H9 (cell line): ENCODE data around the gene KDM5B. TPM values are rescaled to one million over a fixed set of nuclear protein-coding genes. Genes with fewer than 3 reads are reported as not detected.

Source experiments
- DNase-seq: peaks from one replicate; pipeline ENCODE4 v3.0.0-alpha.2; 2017
- H2AFZ ChIP-seq: one replicate; pipeline ENCODE4 v1.6.1; 2013; ENCODE audit warnings: mild to moderate bottlenecking, low read length, control low read depth, moderate library complexity
- H2AK5ac ChIP-seq: 2 replicates; pipeline ENCODE4 v1.6.1; 2013; ENCODE audit warnings: low read length, control low read depth, mixed read lengths; ENCODE audit not compliant: insufficient read length
- H2BK120ac ChIP-seq: one replicate; pipeline ENCODE4 v1.6.1; 2013; ENCODE audit warnings: low read depth, mild to moderate bottlenecking, low read length, control low read depth, inconsistent platforms; ENCODE audit not compliant: poor library complexity, severe bottlenecking
- H2BK12ac ChIP-seq: 2 replicates; pipeline ENCODE4 v1.6.1; 2013; ENCODE audit warnings: low read length, control low read depth, mixed read lengths, low read depth; ENCODE audit not compliant: insufficient read length
- H2BK15ac ChIP-seq: 2 replicates; pipeline ENCODE4 v1.6.1; 2013; ENCODE audit warnings: low read depth, low read length, control low read depth
- H2BK20ac ChIP-seq: one replicate; pipeline ENCODE4 v1.6.1; 2013; ENCODE audit warnings: low read depth, mild to moderate bottlenecking, low read length, control low read depth, inconsistent platforms; ENCODE audit not compliant: poor library complexity, severe bottlenecking
- H2BK5ac ChIP-seq: 2 replicates; pipeline ENCODE4 v1.6.1; 2013; ENCODE audit warnings: low read length, control low read depth, mixed read lengths; ENCODE audit not compliant: insufficient read length
- H3K14ac ChIP-seq: 2 replicates; pipeline ENCODE4 v1.6.1; 2013; ENCODE audit warnings: low read length, control low read depth; ENCODE audit not compliant: insufficient read depth
- H3K18ac ChIP-seq: 2 replicates; pipeline ENCODE4 v1.6.1; 2013; ENCODE audit warnings: low read depth, mild to moderate bottlenecking, mixed read lengths, low read length, control low read depth; ENCODE audit not compliant: insufficient read length
- H3K23ac ChIP-seq: 2 replicates; pipeline ENCODE4 v1.6.1; 2013; ENCODE audit warnings: low read length, control low read depth, mixed read lengths, low read depth; ENCODE audit not compliant: insufficient read length
- H3K23me2 ChIP-seq: 2 replicates; pipeline ENCODE4 v1.6.1; 2013; ENCODE audit warnings: low read depth, mild to moderate bottlenecking, mixed read lengths, low read length, control low read depth; ENCODE audit not compliant: insufficient read length, poor library complexity, severe bottlenecking
- H3K27ac ChIP-seq: 2 replicates; pipeline ENCODE4 v1.5.1; 2013; ENCODE audit warnings: low read length, control low read depth, mixed read lengths, low read depth; ENCODE audit not compliant: insufficient read length
- H3K27me3 ChIP-seq: 2 replicates; pipeline ENCODE4 v1.6.1; 2013; ENCODE audit warnings: low read length, control low read depth, inconsistent platforms; ENCODE audit not compliant: insufficient read depth
- H3K4ac ChIP-seq: 2 replicates; pipeline ENCODE4 v1.6.1; 2013; ENCODE audit warnings: low read depth, mild to moderate bottlenecking, control low read depth, inconsistent platforms, low read length, moderate library complexity
- H3K4me1 ChIP-seq: 2 replicates; pipeline ENCODE4 v1.6.1; 2013; ENCODE audit warnings: low read length, control low read depth, inconsistent platforms; ENCODE audit not compliant: insufficient read depth
- H3K4me2 ChIP-seq: 2 replicates; pipeline ENCODE4 v1.6.1; 2013; ENCODE audit warnings: low read length, control low read depth, mixed read lengths; ENCODE audit not compliant: insufficient read length, insufficient read depth
- H3K56ac ChIP-seq: 2 replicates; pipeline ENCODE4 v1.6.1; 2013; ENCODE audit warnings: low read depth, mild to moderate bottlenecking, mixed read lengths, low read length, control low read depth; ENCODE audit not compliant: insufficient read length
- H3K79me1 ChIP-seq: 2 replicates; pipeline ENCODE4 v1.6.1; 2013; ENCODE audit warnings: low read depth, mild to moderate bottlenecking, moderate library complexity, low read length, control low read depth, inconsistent platforms; ENCODE audit not compliant: insufficient read depth, poor library complexity, severe bottlenecking
- H3K79me2 ChIP-seq: 2 replicates; pipeline ENCODE4 v1.6.1; 2013; ENCODE audit warnings: low read length, control low read depth, inconsistent platforms; ENCODE audit not compliant: insufficient read depth
- H3K9ac ChIP-seq: 2 replicates; pipeline ENCODE4 v1.6.1; 2013; ENCODE audit warnings: low read length, control low read depth, mixed read lengths; ENCODE audit not compliant: insufficient read length; ENCODE audit errors: extremely low read depth
- H3K9me3 ChIP-seq: one replicate; pipeline ENCODE4 v1.6.1; 2013; ENCODE audit warnings: low read depth, low read length, inconsistent platforms; ENCODE audit not compliant: control insufficient read depth
- H3T11ph ChIP-seq: one replicate; pipeline ENCODE4 v1.6.1; 2013; ENCODE audit warnings: mild to moderate bottlenecking, low read length, control low read depth, inconsistent platforms
- H4K20me1 ChIP-seq: one replicate; pipeline ENCODE4 v1.6.1; 2013; ENCODE audit not compliant: control insufficient read depth, insufficient read length, insufficient read depth
- H4K5ac ChIP-seq: 2 replicates; pipeline ENCODE4 v1.6.1; 2013; ENCODE audit warnings: low read depth, mild to moderate bottlenecking, mixed read lengths, low read length, control low read depth; ENCODE audit not compliant: insufficient read length
- H4K8ac ChIP-seq: replicated peaks from 2 replicates; pipeline ENCODE4 v1.6.1; 2013; ENCODE audit warnings: low read length, control low read depth, mixed read lengths, low read depth; ENCODE audit not compliant: insufficient read length
- H4K91ac ChIP-seq: 2 replicates; pipeline ENCODE4 v1.6.1; 2013; ENCODE audit warnings: low read depth, mild to moderate bottlenecking, moderate library complexity, mixed read lengths, low read length, control low read depth; ENCODE audit not compliant: insufficient read length
- H3K27ac Mint-ChIP-seq, 3 experiments: 2 replicates in 2 of 3; 3 replicates in 1 of 3; pipeline ENCODE4 v1.8.0; 2020 to 2021; ENCODE audit warnings: mixed read lengths in 3 of 3, mild to moderate bottlenecking in 1 of 3, moderate library complexity in 1 of 3
- H3K27me3 Mint-ChIP-seq: 2 replicates; pipeline ENCODE4 v1.8.0; 2021; ENCODE audit warnings: low read depth, mild to moderate bottlenecking, moderate library complexity, mixed read lengths
- H3K36me3 Mint-ChIP-seq, 3 experiments: 2 replicates in 2 of 3; 3 replicates in 1 of 3; pipeline ENCODE4 v1.8.0; 2020 to 2021; ENCODE audit warnings: low read depth in 3 of 3, mixed read lengths in 3 of 3; ENCODE audit not compliant: insufficient read depth in 1 of 3
- H3K4me1 Mint-ChIP-seq, 2 experiments: 2 replicates each; pipeline ENCODE4 v1.8.0; 2020; ENCODE audit warnings: mixed read lengths in 2 of 2
- H3K4me3 Mint-ChIP-seq, 2 experiments: 2 replicates in 1 of 2; 3 replicates in 1 of 2; pipeline ENCODE4 v1.8.0; 2020 to 2021; ENCODE audit warnings: mild to moderate bottlenecking in 2 of 2, mixed read lengths in 2 of 2, moderate library complexity in 1 of 2
- H3K9me3 Mint-ChIP-seq, 2 experiments: 2 replicates in 1 of 2; 3 replicates in 1 of 2; pipeline ENCODE4 v1.8.0; 2020; ENCODE audit warnings: mild to moderate bottlenecking in 2 of 2, mixed read lengths in 2 of 2, moderate library complexity in 1 of 2
- WGBS: extraction: QIAGEN DNeasy Blood & Tissue Kit; methylation state at CpG from one replicate; pipeline ENCODE4 v1.1.7; 2013; ENCODE audit warnings: missing lambda C conversion rate, low lambda C conversion rate, mixed read lengths; ENCODE audit not compliant: insufficient read length; ENCODE audit errors: extremely low coverage; 5-methylcytosine and 5-hydroxymethylcytosine counted together
- total RNA-seq: library from RNA; stranded (reverse); gene quantifications from 2 replicates; pipeline ENCODE4 v1.2.1, GENCODE V29; 2021
- TF ChIP-seq, protein P1 (sequence below): fragments of 200-600 bp; sonication (generic); conservative IDR thresholded peaks from 3 replicates; pipeline ENCODE4 v1.8.0; 2021; ENCODE audit warnings: antibody characterized with exemption, mild to moderate bottlenecking

Gene KDM5B
- total RNA-seq, 1 experiment from 2014 or later, result 210 TPM

DNA sequence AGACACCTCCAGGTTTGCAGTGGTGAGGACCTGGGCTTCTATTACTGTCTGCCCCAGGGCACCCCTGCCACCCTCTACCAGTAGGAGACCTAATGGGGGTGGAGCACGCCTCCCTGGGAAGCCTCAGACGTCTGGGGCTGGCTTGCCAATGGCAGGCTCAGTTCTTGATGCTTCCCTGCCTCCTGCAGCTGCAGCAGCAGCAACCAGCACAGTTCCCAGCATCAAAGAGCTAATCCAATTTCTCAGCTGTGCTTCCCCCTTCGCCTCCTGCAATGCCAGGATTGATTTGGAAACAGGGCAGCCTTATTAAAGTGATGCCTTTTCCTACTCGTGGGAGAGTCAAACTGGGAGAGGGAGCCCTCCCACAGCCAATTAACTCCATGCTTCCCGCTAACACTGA is 106.1 kb downstream of the KDM5B start:
- TF ChIP-seq, protein P1, sequence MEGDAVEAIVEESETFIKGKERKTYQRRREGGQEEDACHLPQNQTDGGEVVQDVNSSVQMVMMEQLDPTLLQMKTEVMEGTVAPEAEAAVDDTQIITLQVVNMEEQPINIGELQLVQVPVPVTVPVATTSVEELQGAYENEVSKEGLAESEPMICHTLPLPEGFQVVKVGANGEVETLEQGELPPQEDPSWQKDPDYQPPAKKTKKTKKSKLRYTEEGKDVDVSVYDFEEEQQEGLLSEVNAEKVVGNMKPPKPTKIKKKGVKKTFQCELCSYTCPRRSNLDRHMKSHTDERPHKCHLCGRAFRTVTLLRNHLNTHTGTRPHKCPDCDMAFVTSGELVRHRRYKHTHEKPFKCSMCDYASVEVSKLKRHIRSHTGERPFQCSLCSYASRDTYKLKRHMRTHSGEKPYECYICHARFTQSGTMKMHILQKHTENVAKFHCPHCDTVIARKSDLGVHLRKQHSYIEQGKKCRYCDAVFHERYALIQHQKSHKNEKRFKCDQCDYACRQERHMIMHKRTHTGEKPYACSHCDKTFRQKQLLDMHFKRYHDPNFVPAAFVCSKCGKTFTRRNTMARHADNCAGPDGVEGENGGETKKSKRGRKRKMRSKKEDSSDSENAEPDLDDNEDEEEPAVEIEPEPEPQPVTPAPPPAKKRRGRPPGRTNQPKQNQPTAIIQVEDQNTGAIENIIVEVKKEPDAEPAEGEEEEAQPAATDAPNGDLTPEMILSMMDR, result no peak
- H4K8ac ChIP-seq, result no peak overlapping the region
- H3K9me3 Mint-ChIP-seq, result no peaks in the 10 kb centered on the region
- no peak overlapping the region for H4K91ac ChIP-seq
- WGBS, result no CpG with 5 or more reads among the region's 5 CpGs
- H3K56ac ChIP-seq, result no peak overlapping the region
- no peak overlapping the region for H3T11ph ChIP-seq
- no peak overlapping the region for H2AK5ac ChIP-seq
- H4K20me1 ChIP-seq, result no peaks in the 10 kb centered on the region
- DNase-seq, result no peak
- H3K18ac ChIP-seq, result no peak overlapping the region
- no peak overlapping the region for H2AFZ ChIP-seq
- no peak overlapping the region for H3K4me2 ChIP-seq
- no peaks in the 10 kb centered on the region for H3K4me1 ChIP-seq
- no peaks in the 10 kb centered on the region; a peak in 2 of 7 replicates for H3K36me3 Mint-ChIP-seq
- H3K79me2 ChIP-seq, result no peaks in the 10 kb centered on the region
- no peaks in the 10 kb centered on the region for H3K79me1 ChIP-seq
- H3K27ac Mint-ChIP-seq, result no peak overlapping the region; a peak in 1 of 7 replicates
- H2BK20ac ChIP-seq, result no peak overlapping the region
- H3K27ac ChIP-seq, result no peak overlapping the region
- no peak overlapping the region for H3K4ac ChIP-seq
- no peak overlapping the region for H2BK120ac ChIP-seq
- no peaks in the 10 kb centered on the region for H3K9me3 ChIP-seq
- no peak overlapping the region for H3K23ac ChIP-seq
- H3K9ac ChIP-seq, result no peak overlapping the region
- H3K27me3 ChIP-seq, result no peaks in the 10 kb centered on the region
- no peak overlapping the region for H2BK15ac ChIP-seq
- H3K4me1 Mint-ChIP-seq, result peaks cover 7 to 38% of the 10 kb centered on the region in 2 experiments; a peak in 3 of 4 replicates
- no peak overlapping the region for H2BK12ac ChIP-seq
- no peak overlapping the region for H4K5ac ChIP-seq
- no peaks in the 10 kb centered on the region for H3K23me2 ChIP-seq
- H2BK5ac ChIP-seq, result no peak overlapping the region
- H3K4me3 Mint-ChIP-seq, result no peak overlapping the region
- no peak overlapping the region for H3K14ac ChIP-seq
- H3K27me3 Mint-ChIP-seq, result peaks cover 8% of the 10 kb centered on the region
